ENCODE data around the gene RPS6KB2. TPM values are rescaled to one million over a fixed set of nuclear protein-coding genes. Genes with fewer than 3 reads are reported as not detected.

Gene RPS6KB2
- total RNA-seq, 2 experiments from 2014 or later = 53.4 to 57.2 TPM

- ChIA-PET POLR2A (no interaction called here), CTCF (interaction anchor here (0.8 kb wide), 1 partner anchor 9 kb away, joined by 5 read pairs; no protein-coding TSS in a partner anchor)
- Mint-ChIP-seq H3K4me3 (peak overlapping the region; percentile 90), H3K36me3 (ENCODE audit: low read depth) (peaks cover 34% of the 10 kb centered on the region), H3K27ac (no peak overlapping the region), H3K4me1 (peaks cover 48% of the 10 kb centered on the region), H3K27me3 (no peaks in the 10 kb centered on the region), H3K9me3 (ENCODE audit: low read depth) (no peaks in the 10 kb centered on the region)
- intact Hi-C loops (cut with DNase I, micrococcal nuclease) = loop anchor here (2.0 to 5.0 kb wide), 4 partner anchors 38 to 601 kb away; partner anchors contain the start of genes ANKRD13D (in 1 of the 2), KDM2A (in 1 of the 2), NDUFS8 (in 1 of the 2) and TMEM134 (in 1 of the 2)
- DNase-seq (no peak), ATAC-seq (no peak)
Measured at GRCh38 chr11:67429722-67430121, 1.4 kb downstream of the RPS6KB2 start.

DNA sequence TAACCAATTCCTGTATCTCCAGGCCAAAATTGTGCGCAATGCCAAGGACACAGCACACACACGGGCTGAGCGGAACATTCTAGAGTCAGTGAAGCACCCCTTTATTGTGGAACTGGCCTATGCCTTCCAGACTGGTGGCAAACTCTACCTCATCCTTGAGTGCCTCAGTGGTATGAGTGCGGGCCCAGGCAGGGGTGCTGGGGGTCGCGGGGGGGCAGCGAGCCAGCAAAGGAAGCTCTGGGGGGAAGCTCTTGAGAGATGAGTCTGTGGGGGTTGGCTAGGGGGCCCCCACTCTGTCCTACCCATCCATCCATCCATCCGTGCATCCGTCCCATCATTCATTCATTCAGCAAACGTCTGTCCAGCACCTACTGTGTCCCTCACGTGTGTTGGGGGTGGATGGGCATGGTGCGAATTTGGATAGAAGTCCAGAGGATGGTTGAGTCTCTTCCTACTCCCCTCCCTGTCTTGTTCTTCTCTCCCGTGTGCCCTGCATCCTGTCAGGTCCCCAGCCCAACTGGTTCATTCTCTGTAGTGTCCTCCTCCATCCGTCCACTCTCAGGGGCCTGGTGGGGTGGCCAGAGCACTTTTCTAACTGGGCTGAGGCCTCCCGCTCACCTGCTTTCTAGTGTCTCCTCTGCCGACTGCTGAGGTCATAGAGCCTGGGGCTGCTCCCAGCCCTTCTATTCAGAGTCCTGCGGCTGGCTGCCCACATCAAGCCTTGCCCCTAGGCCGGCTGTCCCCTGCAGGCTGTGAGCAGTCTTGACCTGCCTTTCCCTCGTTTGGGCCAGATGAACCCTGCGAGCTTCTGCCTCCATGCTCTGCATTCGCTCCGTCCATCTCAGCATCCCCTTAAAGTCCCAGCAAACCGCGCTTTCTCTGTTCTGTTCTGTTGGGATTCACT is 3.3 kb downstream of the RPS6KB2 start:
- intact Hi-C loops (cut with DNase I, micrococcal nuclease) = no loop called here
- ATAC-seq = no peak
- peaks cover 45% of the 10 kb centered on the region for H3K36me3 Mint-ChIP-seq (ENCODE audit: low read depth)
- no peak overlapping the region for H3K4me3 Mint-ChIP-seq
- peaks cover 57% of the 10 kb centered on the region for H3K4me1 Mint-ChIP-seq
- H3K27me3 Mint-ChIP-seq = no peaks in the 10 kb centered on the region
- H3K9me3 Mint-ChIP-seq (ENCODE audit: low read depth) = no peaks in the 10 kb centered on the region
- H3K27ac Mint-ChIP-seq = peak overlapping the region; percentile 53
- no peak for DNase-seq
- CTCF ChIA-PET = interaction anchor here (1.4 kb wide), 1 partner anchor 24 kb away, joined by 4 read pairs; no protein-coding TSS in a partner anchor
- POLR2A ChIA-PET = no interaction called here

GRCh38 chr11:67432655-67433349 is 4.5 kb downstream of the RPS6KB2 start:
- DNase-seq (peak; percentile 17), ATAC-seq (no peak)
- CTCF ChIA-PET = interaction anchor here (0.5 to 1.4 kb wide), 2 partner anchors 9 to 25 kb away, joined by 3 to 4 read pairs; no protein-coding TSS in a partner anchor
- Mint-ChIP-seq H3K4me3 (no peak overlapping the region), H3K36me3 (ENCODE audit: low read depth) (peaks cover 55% of the 10 kb centered on the region), H3K27ac (peak overlapping the region; percentile 55), H3K9me3 (ENCODE audit: low read depth) (no peaks in the 10 kb centered on the region), H3K4me1 (peaks cover 49% of the 10 kb centered on the region), H3K27me3 (no peaks in the 10 kb centered on the region)
- intact Hi-C loops (cut with DNase I, micrococcal nuclease) = no loop called here
- POLR2A ChIA-PET = no interaction called here

- ChIA-PET CTCF (no interaction called here), POLR2A (no interaction called here)
- intact Hi-C loops (cut with DNase I, micrococcal nuclease) = no loop called here
- peak overlapping the region; percentile 80 for H3K27ac Mint-ChIP-seq
- ATAC-seq = no peak
- no peaks in the 10 kb centered on the region for H3K9me3 Mint-ChIP-seq (ENCODE audit: low read depth)
- peak; percentile 46 for DNase-seq
- peaks cover 50% of the 10 kb centered on the region for H3K4me1 Mint-ChIP-seq
- H3K36me3 Mint-ChIP-seq (ENCODE audit: low read depth) = peaks cover 63% of the 10 kb centered on the region
- H3K4me3 Mint-ChIP-seq = no peak overlapping the region
- no peaks in the 10 kb centered on the region for H3K27me3 Mint-ChIP-seq
Measured at GRCh38 chr11:67433536-67434394, 5.5 kb downstream of the RPS6KB2 start.

DNA sequence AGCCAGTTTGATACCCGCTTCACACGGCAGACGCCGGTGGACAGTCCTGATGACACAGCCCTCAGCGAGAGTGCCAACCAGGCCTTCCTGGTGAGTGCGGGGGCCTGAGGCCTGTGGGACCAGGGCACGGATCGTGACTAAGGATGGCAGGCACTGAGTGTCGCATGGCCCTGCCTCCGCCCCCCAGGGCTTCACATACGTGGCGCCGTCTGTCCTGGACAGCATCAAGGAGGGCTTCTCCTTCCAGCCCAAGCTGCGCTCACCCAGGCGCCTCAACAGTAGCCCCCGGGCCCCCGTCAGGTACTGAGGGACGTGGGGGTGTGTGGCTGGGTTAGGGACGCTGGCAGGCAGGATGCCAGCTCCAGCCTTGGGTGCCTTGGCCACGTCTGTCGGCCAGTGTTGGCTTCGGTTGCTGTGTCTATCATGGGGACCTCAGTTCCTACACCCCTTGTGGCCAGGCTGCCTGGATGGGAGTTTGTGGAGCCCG is 6.1 kb downstream of the RPS6KB2 start:
- peaks cover 68% of the 10 kb centered on the region for H3K36me3 Mint-ChIP-seq (ENCODE audit: low read depth)
- peak; percentile 55 for DNase-seq

DNA sequence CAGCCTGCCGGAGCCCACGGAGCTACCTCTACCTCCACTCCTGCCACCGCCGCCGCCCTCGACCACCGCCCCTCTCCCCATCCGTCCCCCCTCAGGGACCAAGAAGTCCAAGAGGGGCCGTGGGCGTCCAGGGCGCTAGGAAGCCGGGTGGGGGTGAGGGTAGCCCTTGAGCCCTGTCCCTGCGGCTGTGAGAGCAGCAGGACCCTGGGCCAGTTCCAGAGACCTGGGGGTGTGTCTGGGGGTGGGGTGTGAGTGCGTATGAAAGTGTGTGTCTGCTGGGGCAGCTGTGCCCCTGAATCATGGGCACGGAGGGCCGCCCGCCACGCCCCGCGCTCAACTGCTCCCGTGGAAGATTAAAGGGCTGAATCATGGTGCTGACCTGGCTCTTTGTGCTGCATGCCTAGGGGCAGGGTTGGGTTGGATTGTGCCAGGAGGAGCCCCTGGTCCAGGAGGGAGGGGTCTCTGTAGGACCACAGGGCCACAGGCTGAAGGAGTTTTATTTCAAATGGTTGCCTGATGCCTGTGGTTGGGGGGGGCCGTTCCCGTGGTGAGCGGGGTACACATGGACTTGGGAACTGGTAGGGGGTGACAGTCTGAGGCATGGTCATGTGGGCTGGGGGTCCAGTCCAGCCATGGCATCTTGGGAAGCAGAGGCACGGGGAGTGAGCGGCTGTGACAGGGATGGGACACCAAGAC is 6.9 kb downstream of the RPS6KB2 start:
- Mint-ChIP-seq H3K4me3 (peak overlapping the region; percentile 84), H3K27ac (peak overlapping the region; percentile 93), H3K9me3 (ENCODE audit: low read depth) (no peaks in the 10 kb centered on the region), H3K27me3 (no peaks in the 10 kb centered on the region), H3K36me3 (ENCODE audit: low read depth) (peaks cover 73% of the 10 kb centered on the region), H3K4me1 (peaks cover 55% of the 10 kb centered on the region)
- intact Hi-C loops (cut with DNase I, micrococcal nuclease) = no loop called here
- ChIA-PET CTCF (no interaction called here), POLR2A (interaction anchor here (0.7 kb wide), 1 partner anchor 20 kb away, joined by 3 read pairs; no protein-coding TSS in a partner anchor)
- peak; percentile 56 for DNase-seq
- no peak for ATAC-seq

More for the DNA sequence above, 6.1 kb downstream of the RPS6KB2 start:
- H3K9me3 Mint-ChIP-seq (ENCODE audit: low read depth) = no peaks in the 10 kb centered on the region
- ChIA-PET CTCF (no interaction called here), POLR2A (interaction anchor here (0.7 kb wide), 1 partner anchor 19 kb away, joined by 3 read pairs; no protein-coding TSS in a partner anchor)
- no peak overlapping the region for H3K4me3 Mint-ChIP-seq
- H3K27ac Mint-ChIP-seq = peak overlapping the region; percentile 80
- no peak for ATAC-seq
- H3K4me1 Mint-ChIP-seq = peaks cover 55% of the 10 kb centered on the region
- intact Hi-C loops (cut with DNase I, micrococcal nuclease) = no loop called here
- no peaks in the 10 kb centered on the region for H3K27me3 Mint-ChIP-seq

GRCh38 chr11:67435727-67436458 is 7.6 kb downstream of the RPS6KB2 start:
- DNase-seq (peak; percentile 21), ATAC-seq (peak; percentile 1)
- ChIA-PET CTCF (interaction anchor here (0.7 to 1.1 kb wide), 2 partner anchors 34 to 148 kb away, joined by 3 read pairs; partner anchors contain the start of gene PPP1CA), POLR2A (interaction anchor here (0.8 to 2.5 kb wide), 4 partner anchors 11 to 35 kb away, joined by 3 to 9 read pairs (median 4); partner anchors contain the start of gene PPP1CA)
- intact Hi-C loops (cut with DNase I, micrococcal nuclease) = loop anchor here in 1 of 2 experiments (1.0 to 2.0 kb wide), 4 partner anchors 8 to 71 kb away; partner anchors contain the start of gene RPS6KB2
- Mint-ChIP-seq H3K27ac (peak overlapping the region; percentile 93), H3K27me3 (no peaks in the 10 kb centered on the region), H3K36me3 (ENCODE audit: low read depth) (peaks cover 69% of the 10 kb centered on the region), H3K4me1 (peaks cover 57% of the 10 kb centered on the region), H3K9me3 (ENCODE audit: low read depth) (no peaks in the 10 kb centered on the region), H3K4me3 (peak overlapping the region; percentile 84)

DNA sequence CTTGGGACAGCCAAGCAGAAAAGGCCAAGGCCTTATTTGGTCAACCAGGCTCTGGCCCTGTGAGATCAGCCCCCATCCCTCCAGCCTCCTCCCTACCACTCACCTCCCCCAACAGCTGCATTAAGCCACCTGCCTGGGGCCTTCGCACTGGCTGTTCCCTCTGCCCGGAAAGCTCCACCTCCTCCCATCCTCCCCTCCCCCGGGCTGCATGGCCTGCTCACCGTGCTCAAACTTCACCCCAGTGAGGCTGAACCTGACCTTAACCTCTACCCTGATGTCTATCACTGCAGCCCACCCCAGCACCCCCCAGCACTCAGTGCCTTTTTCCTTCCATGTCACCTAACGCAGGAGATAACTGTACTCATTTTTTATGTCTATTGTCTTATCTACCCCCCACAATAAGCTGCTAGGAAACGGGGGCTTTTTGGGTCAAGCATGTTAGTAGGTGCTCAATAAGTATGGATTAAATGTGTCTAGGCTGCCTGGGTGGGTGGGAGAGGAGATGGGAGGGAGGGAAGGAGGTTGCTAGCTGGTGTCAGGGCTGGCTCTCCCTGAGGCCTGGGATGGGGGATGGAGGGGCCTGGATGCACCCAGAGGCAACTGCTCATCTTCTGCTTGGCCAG is 8.3 kb downstream of the RPS6KB2 start:
- peak overlapping the region; percentile 84 for H3K4me3 Mint-ChIP-seq
- ChIA-PET CTCF (interaction anchor here (0.7 to 1.1 kb wide), 3 partner anchors 8 to 148 kb away, joined by 3 read pairs; partner anchors contain the start of genes PPP1CA and RPS6KB2), POLR2A (interaction anchor here (0.8 to 2.5 kb wide), 6 partner anchors 8 to 50 kb away, joined by 3 to 9 read pairs (median 4); partner anchors contain the start of genes PPP1CA and RPS6KB2)
- H3K4me1 Mint-ChIP-seq = peaks cover 60% of the 10 kb centered on the region
- intact Hi-C loops (cut with DNase I, micrococcal nuclease) = loop anchor here (1.0 to 2.0 kb wide), 5 partner anchors 8 to 70 kb away; partner anchors contain the start of genes RPS6KB2 (in 1 of the 2) and TMEM134 (in 1 of the 2)
- DNase-seq (peak; percentile 91), ATAC-seq (peak; percentile 51)
- no peaks in the 10 kb centered on the region for H3K27me3 Mint-ChIP-seq
- peaks cover 64% of the 10 kb centered on the region for H3K36me3 Mint-ChIP-seq (ENCODE audit: low read depth)
- H3K27ac Mint-ChIP-seq = peak overlapping the region; percentile 93
- no peaks in the 10 kb centered on the region for H3K9me3 Mint-ChIP-seq (ENCODE audit: low read depth)

Measured in activated CD4-positive, alpha-beta T cell treated with anti-CD3 and anti-CD28 coated beads for 36 hours (primary cell).